PC-9 (cell line): Measurements from ENCODE around the gene PRM2. TPM values are rescaled to one million over a fixed set of nuclear protein-coding genes. Genes with fewer than 3 reads are reported as not detected.

ENCODE experiments used
- BruUV-seq: library from RNA; stranded (reverse); fragments of 400-500 nt; replicated peaks from 2 replicates; lab custom pipeline; 2021; lab: Mats Ljungman, UMichigan
- CTCF ChIA-PET: fragments of 300-600 bp; sonication (Branson Sonifier 250); formaldehyde crosslinking; loops from one replicate; lab custom pipeline; 2022; ENCODE audit warnings: antibody characterized with exemption; lab: Charles Lee
- POLR2A ChIA-PET: fragments of 300-600 bp; sonication (Branson Sonifier 250); formaldehyde crosslinking; loops from one replicate; lab custom pipeline; 2022; ENCODE audit warnings: antibody characterized with exemption; ENCODE audit not compliant: unreplicated experiment; lab: Charles Lee
- DNase-seq, 2 experiments: peaks; one replicate each; pipeline versions ENCODE4 v3.0.0 to v3.0.0-alpha.2; 2015 to 2022; ENCODE audit warnings: mixed read lengths in 1 of 2
- H2AFZ ChIP-seq: fragments of 200-600 bp; sonication (generic); 2 replicates; pipeline ENCODE4 v1.8.1; 2017; ENCODE audit warnings: antibody characterized with exemption
- H3F3A ChIP-seq: fragments of 200-600 bp; sonication (generic); 2 replicates; pipeline ENCODE4 v1.8.1; 2017; ENCODE audit warnings: antibody characterized with exemption, mild to moderate bottlenecking, low read depth; ENCODE audit not compliant: insufficient read depth
- H3K27ac ChIP-seq: fragments of 200-600 bp; sonication (generic); 2 replicates; pipeline ENCODE4 v1.6.1; 2016; ENCODE audit warnings: mixed run types
- H3K27me3 ChIP-seq: fragments of 200-600 bp; sonication (generic); 2 replicates; pipeline ENCODE4 v1.6.1; 2016; ENCODE audit warnings: low read depth, mixed run types; ENCODE audit not compliant: insufficient read depth
- H3K36me3 ChIP-seq: fragments of 200-600 bp; sonication (generic); 2 replicates; pipeline ENCODE4 v1.6.1; 2016; ENCODE audit warnings: low read depth, mixed run types
- H3K4me1 ChIP-seq: fragments of 200-600 bp; sonication (generic); replicated peaks from 2 replicates; pipeline ENCODE4 v1.6.1; 2016; ENCODE audit warnings: mixed run types; ENCODE audit not compliant: insufficient read depth
- H3K4me2 ChIP-seq: fragments of 200-600 bp; sonication (generic); 2 replicates; pipeline ENCODE4 v1.6.1; 2017; ENCODE audit warnings: mixed run types
- H3K4me3 ChIP-seq: fragments of 200-600 bp; sonication (generic); 2 replicates; pipeline ENCODE4 v1.6.1; 2016; ENCODE audit warnings: mixed run types
- H3K79me2 ChIP-seq: fragments of 200-600 bp; sonication (generic); 2 replicates; pipeline ENCODE4 v1.6.1; 2017; ENCODE audit warnings: low read depth, mixed run types
- H3K9me2 ChIP-seq: fragments of 200-600 bp; sonication (generic); 2 replicates; pipeline ENCODE4 v1.8.1; 2017; ENCODE audit warnings: mild to moderate bottlenecking; ENCODE audit not compliant: insufficient read depth
- H3K9me3 ChIP-seq: fragments of 200-600 bp; sonication (generic); 2 replicates; pipeline ENCODE4 v1.8.1; 2016; ENCODE audit warnings: low read depth; ENCODE audit not compliant: insufficient read depth
- H4K20me1 ChIP-seq: fragments of 200-600 bp; sonication (generic); 2 replicates; pipeline ENCODE4 v1.8.1; 2017; ENCODE audit not compliant: insufficient read depth
- EZH2 ChIP-seq: fragments of 200-600 bp; sonication (generic); IDR thresholded peaks from 2 replicates; pipeline ENCODE4 v1.8.0; 2017; ENCODE audit warnings: antibody characterized with exemption, low read depth
- intact Hi-C: fragments of 100-400 bp; cut with micrococcal nuclease; formaldehyde crosslinking; loops from one replicate; pipeline ENCODE4 v1.10.0; 2022; ENCODE audit not compliant: unreplicated experiment
- total RNA-seq: library from RNA; stranded (reverse); gene quantifications from 2 replicates; pipeline ENCODE4 v1.2.3, GENCODE V29; 2021
- TF ChIP-seq, protein P1 (sequence below): fragments of 200-600 bp; sonication (generic); conservative IDR thresholded peaks from 2 replicates; pipeline ENCODE4 v1.6.1; 2017; ENCODE audit warnings: mixed run types, antibody characterized with exemption, mild to moderate bottlenecking, moderate library complexity

Gene PRM2
- total RNA-seq, 1 experiment from 2014 or later = not detected

DNA sequence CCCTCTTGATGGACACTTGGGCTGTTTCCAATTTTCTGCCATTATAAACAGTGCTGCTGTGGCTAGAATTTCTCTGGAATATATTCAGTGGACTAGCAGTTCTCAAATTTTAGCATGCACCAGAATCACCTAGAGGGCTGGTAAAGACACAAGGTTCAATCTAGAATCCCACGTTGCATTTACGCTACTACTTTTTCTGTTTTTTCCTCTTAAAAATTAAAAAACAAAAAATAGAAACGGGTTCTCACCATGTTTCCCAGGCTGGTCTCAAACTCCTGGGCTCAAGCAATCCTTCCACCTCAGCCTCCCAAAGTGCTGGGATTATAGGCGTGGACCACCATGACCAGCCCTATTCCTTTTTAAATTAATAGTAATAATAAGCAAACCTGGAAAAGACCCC, 19.4 kb upstream of the PRM2 start:
- POLR2A ChIA-PET = no interaction called here
- H3K9me2 ChIP-seq = no peaks in the 10 kb centered on the region
- H3K4me3 ChIP-seq = no peak overlapping the region
- H4K20me1 ChIP-seq = no peaks in the 10 kb centered on the region
- peaks cover 5% of the 10 kb centered on the region; the same call in 1 of the 2 replicates for H3F3A ChIP-seq
- no peaks in the 10 kb centered on the region for H3K79me2 ChIP-seq
- H2AFZ ChIP-seq = no peak overlapping the region
- no peak for TF ChIP-seq EZH2
- TF ChIP-seq, protein P1, sequence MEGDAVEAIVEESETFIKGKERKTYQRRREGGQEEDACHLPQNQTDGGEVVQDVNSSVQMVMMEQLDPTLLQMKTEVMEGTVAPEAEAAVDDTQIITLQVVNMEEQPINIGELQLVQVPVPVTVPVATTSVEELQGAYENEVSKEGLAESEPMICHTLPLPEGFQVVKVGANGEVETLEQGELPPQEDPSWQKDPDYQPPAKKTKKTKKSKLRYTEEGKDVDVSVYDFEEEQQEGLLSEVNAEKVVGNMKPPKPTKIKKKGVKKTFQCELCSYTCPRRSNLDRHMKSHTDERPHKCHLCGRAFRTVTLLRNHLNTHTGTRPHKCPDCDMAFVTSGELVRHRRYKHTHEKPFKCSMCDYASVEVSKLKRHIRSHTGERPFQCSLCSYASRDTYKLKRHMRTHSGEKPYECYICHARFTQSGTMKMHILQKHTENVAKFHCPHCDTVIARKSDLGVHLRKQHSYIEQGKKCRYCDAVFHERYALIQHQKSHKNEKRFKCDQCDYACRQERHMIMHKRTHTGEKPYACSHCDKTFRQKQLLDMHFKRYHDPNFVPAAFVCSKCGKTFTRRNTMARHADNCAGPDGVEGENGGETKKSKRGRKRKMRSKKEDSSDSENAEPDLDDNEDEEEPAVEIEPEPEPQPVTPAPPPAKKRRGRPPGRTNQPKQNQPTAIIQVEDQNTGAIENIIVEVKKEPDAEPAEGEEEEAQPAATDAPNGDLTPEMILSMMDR = no peak
- DNase-seq = no peak
- no TSS peak for BruUV-seq
- H3K27ac ChIP-seq = no peak overlapping the region
- no peaks in the 10 kb centered on the region for H3K4me1 ChIP-seq
- no peak overlapping the region for H3K4me2 ChIP-seq
- no peaks in the 10 kb centered on the region for H3K27me3 ChIP-seq
- CTCF ChIA-PET = no interaction called here
- intact Hi-C loops = loop anchor here (5.0 kb wide), 1 partner anchor 38 kb away; the partner anchor contains the start of gene SOCS1
- H3K36me3 ChIP-seq = no peaks in the 10 kb centered on the region
- no peaks in the 10 kb centered on the region for H3K9me3 ChIP-seq

DNA sequence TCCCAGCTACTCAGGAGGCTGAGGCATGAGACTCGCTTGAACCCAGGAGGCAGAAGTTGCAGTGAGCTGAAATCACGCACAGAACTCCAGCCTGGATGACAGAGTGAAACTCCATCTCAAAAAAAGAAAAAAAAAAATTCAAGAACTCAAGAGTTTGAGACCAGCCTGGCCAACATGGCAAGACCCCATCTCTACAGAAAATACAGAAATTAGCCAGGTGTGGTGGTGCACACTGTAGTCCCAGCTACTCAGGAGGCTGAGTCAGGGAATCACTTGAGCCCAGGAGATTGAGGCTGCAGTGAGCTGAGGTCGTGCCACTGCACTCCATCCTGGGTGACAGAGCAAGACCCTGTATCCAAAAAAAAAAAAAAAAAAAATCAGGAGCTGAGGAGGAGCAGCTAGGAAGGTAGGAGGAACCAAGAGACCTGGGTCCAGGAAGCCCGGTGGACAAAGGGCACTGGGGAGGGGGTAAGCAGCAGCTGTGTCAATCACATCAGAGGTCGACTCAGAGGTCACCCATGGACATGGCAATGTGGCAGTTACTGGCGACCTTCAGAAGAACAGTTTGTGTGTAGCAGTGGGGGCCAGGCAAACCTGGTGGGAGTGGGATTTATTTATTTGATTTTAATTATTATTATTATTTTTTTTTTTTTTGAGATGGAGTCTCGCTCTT, 15.9 kb upstream of the PRM2 start:
- H3F3A ChIP-seq = peaks cover 5% of the 10 kb centered on the region; the same call in 1 of the 2 replicates
- CTCF ChIA-PET = no interaction called here
- no peak overlapping the region for H3K4me2 ChIP-seq
- intact Hi-C loops = no loop called here
- H3K36me3 ChIP-seq = no peaks in the 10 kb centered on the region
- POLR2A ChIA-PET = interaction anchor here (0.8 kb wide), 1 partner anchor 60 kb away, joined by 9 read pairs; no protein-coding TSS in a partner anchor
- no peak overlapping the region for H3K4me3 ChIP-seq
- no peaks in the 10 kb centered on the region for H4K20me1 ChIP-seq
- H3K4me1 ChIP-seq = no peaks in the 10 kb centered on the region
- no peaks in the 10 kb centered on the region for H3K27me3 ChIP-seq
- no peak for TF ChIP-seq EZH2
- TF ChIP-seq, protein P1 = no peak
- H3K79me2 ChIP-seq = no peaks in the 10 kb centered on the region
- H2AFZ ChIP-seq = no peak overlapping the region
- no peaks in the 10 kb centered on the region for H3K9me3 ChIP-seq
- BruUV-seq = no TSS peak
- H3K27ac ChIP-seq = no peak overlapping the region
- H3K9me2 ChIP-seq = no peaks in the 10 kb centered on the region
- no peak for DNase-seq

DNA sequence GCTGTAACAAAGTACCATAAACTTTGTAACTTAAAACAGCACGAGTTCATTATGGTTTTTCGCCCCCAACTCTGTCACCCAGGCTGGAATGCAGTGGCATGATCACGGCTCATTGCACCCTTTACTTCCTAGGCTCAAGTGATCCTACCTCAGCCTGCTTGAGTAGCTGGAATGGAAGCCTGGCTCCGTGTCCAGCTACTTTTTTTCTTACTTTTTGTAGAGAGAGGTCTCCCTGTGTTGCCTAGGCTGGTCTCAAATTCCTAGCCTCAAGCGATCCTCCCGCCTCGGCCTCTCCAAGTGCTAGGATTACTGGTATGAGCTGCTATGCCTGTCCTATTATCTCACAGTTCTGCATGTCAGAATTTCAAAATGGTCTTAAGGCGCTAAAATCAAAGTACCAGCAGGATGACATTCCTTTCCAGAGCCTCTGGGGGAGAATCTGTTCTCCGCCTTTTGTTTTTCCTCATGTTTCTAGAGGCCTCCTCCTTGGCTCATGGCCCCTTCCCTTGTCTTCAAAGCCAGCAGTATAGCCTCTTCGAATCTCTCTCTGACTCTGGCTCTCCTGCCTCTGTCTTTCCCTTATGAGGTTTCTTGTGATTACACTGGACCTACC, 14.9 kb upstream of the PRM2 start:
- POLR2A ChIA-PET = no interaction called here
- intact Hi-C loops = no loop called here

More for the DNA sequence above, 14.9 kb upstream of the PRM2 start:
- no peaks in the 10 kb centered on the region for H3K36me3 ChIP-seq
- CTCF ChIA-PET = no interaction called here
- no peak overlapping the region for H3K27ac ChIP-seq
- no peak for TF ChIP-seq EZH2
- TF ChIP-seq, protein P1 = no peak
- H4K20me1 ChIP-seq = no peaks in the 10 kb centered on the region
- no peak overlapping the region for H2AFZ ChIP-seq
- H3F3A ChIP-seq = no peaks in the 10 kb centered on the region
- BruUV-seq = no TSS peak
- H3K9me2 ChIP-seq = no peaks in the 10 kb centered on the region
- H3K4me3 ChIP-seq = no peak overlapping the region
- H3K27me3 ChIP-seq = no peaks in the 10 kb centered on the region
- H3K4me1 ChIP-seq = no peaks in the 10 kb centered on the region
- H3K9me3 ChIP-seq = no peaks in the 10 kb centered on the region
- no peak overlapping the region for H3K4me2 ChIP-seq
- DNase-seq = no peak
- no peaks in the 10 kb centered on the region for H3K79me2 ChIP-seq
